PC-3 (cell line): ENCODE data around the gene UCN3.

Experiments
- EZH2 ChIP-seq: fragments of 300-600 bp; sonication (generic); IDR thresholded peaks from one replicate; pipeline ENCODE4 v1.6.1; 2017; ENCODE audit warnings: antibody characterized with exemption, mild to moderate bottlenecking, low read length; ENCODE audit not compliant: unreplicated experiment
- TF ChIP-seq, protein P1 (sequence below): fragments of 300-600 bp; sonication (generic); conservative IDR thresholded peaks from 2 replicates; pipeline ENCODE4 v1.5.1; 2017; ENCODE audit warnings: antibody characterized with exemption, low read depth, mild to moderate bottlenecking, low read length

DNA sequence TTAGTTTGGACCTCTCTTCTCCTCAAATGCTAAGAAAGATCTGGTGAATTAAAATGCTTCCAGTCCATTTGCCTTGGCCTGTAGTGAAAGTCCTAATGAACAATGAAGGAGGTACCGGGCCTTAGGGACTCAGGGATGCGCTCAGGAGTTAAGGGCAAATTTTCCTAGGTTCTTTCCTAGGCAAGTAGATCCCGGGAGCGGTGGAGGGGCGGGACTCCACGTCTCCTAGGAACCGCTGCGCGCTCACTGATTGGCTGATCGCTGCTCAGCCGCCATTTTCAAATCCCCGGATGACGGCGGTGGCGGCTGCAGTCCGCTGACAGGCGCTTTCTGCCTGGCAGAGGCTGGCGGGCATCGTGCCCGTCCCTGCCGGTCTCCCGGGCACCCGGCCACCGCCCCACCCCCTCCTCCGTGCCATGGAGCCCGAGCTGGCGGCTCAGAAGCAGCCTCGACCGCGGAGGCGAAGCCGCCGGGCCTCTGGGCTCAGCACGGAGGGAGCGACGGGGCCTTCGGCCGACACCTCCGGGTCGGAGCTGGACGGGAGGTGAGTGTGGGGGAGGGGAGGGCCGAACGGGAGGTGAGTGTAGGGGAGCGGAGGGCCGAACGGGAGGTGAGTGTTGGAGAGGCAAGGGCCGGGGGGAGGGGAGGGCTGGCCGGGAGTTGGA is 47.6 kb downstream of the UCN3 start, which contains the start of gene NET1:
- TF ChIP-seq, protein P1, sequence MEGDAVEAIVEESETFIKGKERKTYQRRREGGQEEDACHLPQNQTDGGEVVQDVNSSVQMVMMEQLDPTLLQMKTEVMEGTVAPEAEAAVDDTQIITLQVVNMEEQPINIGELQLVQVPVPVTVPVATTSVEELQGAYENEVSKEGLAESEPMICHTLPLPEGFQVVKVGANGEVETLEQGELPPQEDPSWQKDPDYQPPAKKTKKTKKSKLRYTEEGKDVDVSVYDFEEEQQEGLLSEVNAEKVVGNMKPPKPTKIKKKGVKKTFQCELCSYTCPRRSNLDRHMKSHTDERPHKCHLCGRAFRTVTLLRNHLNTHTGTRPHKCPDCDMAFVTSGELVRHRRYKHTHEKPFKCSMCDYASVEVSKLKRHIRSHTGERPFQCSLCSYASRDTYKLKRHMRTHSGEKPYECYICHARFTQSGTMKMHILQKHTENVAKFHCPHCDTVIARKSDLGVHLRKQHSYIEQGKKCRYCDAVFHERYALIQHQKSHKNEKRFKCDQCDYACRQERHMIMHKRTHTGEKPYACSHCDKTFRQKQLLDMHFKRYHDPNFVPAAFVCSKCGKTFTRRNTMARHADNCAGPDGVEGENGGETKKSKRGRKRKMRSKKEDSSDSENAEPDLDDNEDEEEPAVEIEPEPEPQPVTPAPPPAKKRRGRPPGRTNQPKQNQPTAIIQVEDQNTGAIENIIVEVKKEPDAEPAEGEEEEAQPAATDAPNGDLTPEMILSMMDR = no peak
- no peak for TF ChIP-seq EZH2
